ENCODE measurements around the gene PXDC1. TPM values are rescaled to one million over a fixed set of nuclear protein-coding genes. Genes with fewer than 3 reads are reported as not detected.

PXDC1 gene
- total RNA-seq, 1 donor = 39.4 TPM

GRCh38 chr6:3727593-3728108 lies 23.9 kb downstream of the PXDC1 start:
- no peak for TF ChIP-seq CTCF (IDR thresholded peaks at IDR 0.05; ENCODE audit: insufficient read depth, low read length)
- no peak overlapping the region for H3K4me3 ChIP-seq (ENCODE audit: low read depth, low read length)
- DNase-seq (ENCODE audit: low read depth) = no peak

GRCh38 chr6:3727036-3727435 lies 24.5 kb downstream of the PXDC1 start:
- no peak overlapping the region for H3K4me3 ChIP-seq (ENCODE audit: low read depth, low read length)
- TF ChIP-seq CTCF (IDR thresholded peaks at IDR 0.05; ENCODE audit: insufficient read depth, low read length) = no peak
- DNase-seq (ENCODE audit: low read depth) = no peak

- TF ChIP-seq CTCF (IDR thresholded peaks at IDR 0.05; ENCODE audit: insufficient read depth, low read length) = no peak
- DNase-seq (ENCODE audit: low read depth) = no peak
- H3K4me3 ChIP-seq (ENCODE audit: low read depth, low read length) = no peak overlapping the region
Observed at GRCh38 chr6:3726421-3726820, 25.1 kb downstream of the PXDC1 start.

GRCh38 chr6:3725145-3726047 lies 26.1 kb downstream of the PXDC1 start:
- no peak for TF ChIP-seq CTCF (IDR thresholded peaks at IDR 0.05; ENCODE audit: insufficient read depth, low read length)
- DNase-seq (ENCODE audit: low read depth) = no peak
- H3K4me3 ChIP-seq (ENCODE audit: low read depth, low read length) = no peak overlapping the region

- TF ChIP-seq CTCF (IDR thresholded peaks at IDR 0.05; ENCODE audit: insufficient read depth, low read length) = no peak
- DNase-seq (ENCODE audit: low read depth) = no peak
- H3K4me3 ChIP-seq (ENCODE audit: low read depth, low read length) = no peak overlapping the region
Observed at GRCh38 chr6:3724451-3725144, 26.9 kb downstream of the PXDC1 start.

- no peak for DNase-seq (ENCODE audit: low read depth)
- no peak for TF ChIP-seq CTCF (IDR thresholded peaks at IDR 0.05; ENCODE audit: insufficient read depth, low read length)
Observed at GRCh38 chr6:3723966-3724365, 27.5 kb downstream of the PXDC1 start.

More at GRCh38 chr6:3723966-3724365, 27.5 kb downstream of the PXDC1 start:
- H3K4me3 ChIP-seq (ENCODE audit: low read depth, low read length) = no peak overlapping the region
